ENCODE measurements around the gene OLFML3.
"Not testable (repeated sequence)": the region's sequence is repeated elsewhere in the genome, so short reads cannot be mapped to it uniquely, and the experiment has no call there.

OLFML3 gene

GRCh38 chr1:113993072-113993471 lies 13.8 kb downstream of the OLFML3 start:
- no peak for DNase-seq

GRCh38 chr1:113993766-113994165 lies 14.5 kb downstream of the OLFML3 start:
- no peak for DNase-seq

GRCh38 chr1:113995382-113995781 lies 16.1 kb downstream of the OLFML3 start:
- DNase-seq: no peak

- DNase-seq: peak; percentile 8
Measured at GRCh38 chr1:113998361-113998760, 19.1 kb downstream of the OLFML3 start.

GRCh38 chr1:113999233-113999632 lies 20.0 kb downstream of the OLFML3 start:
- no peak for DNase-seq

GRCh38 chr1:113999799-114000198 lies 20.5 kb downstream of the OLFML3 start:
- no peak for DNase-seq

GRCh38 chr1:114000406-114000805 lies 21.1 kb downstream of the OLFML3 start:
- no peak for DNase-seq

GRCh38 chr1:114002492-114003239 lies 23.4 kb downstream of the OLFML3 start:
- no peak for DNase-seq

- no peak for DNase-seq
Measured at GRCh38 chr1:114003431-114003830, 24.2 kb downstream of the OLFML3 start.

- DNase-seq: not testable (repeated sequence)
Measured at GRCh38 chr1:114006825-114007224, 27.6 kb downstream of the OLFML3 start.

GRCh38 chr1:114008480-114008941 lies 29.2 kb downstream of the OLFML3 start:
- DNase-seq: no peak

- DNase-seq: no peak
Measured at GRCh38 chr1:114008993-114009392, 29.7 kb downstream of the OLFML3 start.

- DNase-seq: no peak
Measured at GRCh38 chr1:114009393-114009792, 30.1 kb downstream of the OLFML3 start.

- no peak for DNase-seq
Measured at GRCh38 chr1:114010433-114011184, 31.3 kb downstream of the OLFML3 start.

- DNase-seq: no peak
Measured at GRCh38 chr1:114011796-114012195, 32.5 kb downstream of the OLFML3 start.

GRCh38 chr1:114015075-114015474 lies 35.8 kb downstream of the OLFML3 start:
- no peak for DNase-seq

GRCh38 chr1:114019724-114020123 lies 40.5 kb downstream of the OLFML3 start:
- DNase-seq: not testable (repeated sequence)

GRCh38 chr1:114021665-114022099 lies 42.4 kb downstream of the OLFML3 start:
- no peak for DNase-seq

GRCh38 chr1:114022877-114023276 lies 43.6 kb downstream of the OLFML3 start:
- DNase-seq: no peak

- DNase-seq: no peak
Measured at GRCh38 chr1:114023377-114023776, 44.1 kb downstream of the OLFML3 start.

- no peak for DNase-seq
Measured at GRCh38 chr1:114024049-114024448, 44.8 kb downstream of the OLFML3 start.

GRCh38 chr1:114025609-114026401 lies 46.5 kb downstream of the OLFML3 start:
- no peak for DNase-seq

GRCh38 chr1:114026797-114027196 lies 47.5 kb downstream of the OLFML3 start:
- no peak for DNase-seq

All from NCI-H748 treated with DMSO at 0.1 percent for 48 hours (cell line).